Erythroblast (primary cell): ENCODE data around the gene FLT3.

Experiments used
- GATA1 ChIP-seq: IDR thresholded peaks from 2 replicates; pipeline ENCODE4 v1.6.1; 2011; ENCODE audit warnings: low read depth, mild to moderate bottlenecking, control low read depth, low read length, moderate library complexity
- POLR2A ChIP-seq: IDR thresholded peaks from 2 replicates; pipeline ENCODE4 v1.6.1; 2011; ENCODE audit warnings: mild to moderate bottlenecking, low read length

- TF ChIP-seq POLR2A (no peak), GATA1 (no peak)
These were observed 146.5 kb downstream of the FLT3 start for GRCh38 chr13:27953676-27954405.
